DMS53 (cell line): ENCODE data around the gene NTM.
A peak's percentile ranks its signal among the peaks of the same experiment; 100 is the strongest.

Experiments
- DNase-seq: peaks from one replicate; lab custom pipeline; 2025; lab: John Stamatoyannopoulos, UW

The NTM gene

DNA sequence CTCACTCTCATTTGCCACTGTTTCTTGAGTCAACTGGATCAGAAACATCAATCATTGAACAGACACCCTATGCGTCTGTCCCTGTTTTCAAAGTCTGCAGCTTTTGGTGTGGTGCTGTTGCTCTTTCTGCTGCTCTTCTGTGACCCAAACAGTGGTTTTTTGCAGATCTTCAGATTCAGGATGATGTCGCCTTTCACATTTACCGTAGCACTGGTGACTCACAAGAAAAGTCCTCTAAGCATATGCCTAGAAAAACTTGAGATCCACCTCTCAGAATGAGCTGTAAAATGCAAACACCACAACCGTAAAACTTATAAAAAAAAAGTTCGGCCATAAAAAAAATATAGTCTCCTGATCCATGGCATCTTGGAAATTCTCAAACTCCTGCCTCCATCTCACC is 400.4 kb downstream of the NTM start:
- DNase-seq, result peak; percentile 24

DNA sequence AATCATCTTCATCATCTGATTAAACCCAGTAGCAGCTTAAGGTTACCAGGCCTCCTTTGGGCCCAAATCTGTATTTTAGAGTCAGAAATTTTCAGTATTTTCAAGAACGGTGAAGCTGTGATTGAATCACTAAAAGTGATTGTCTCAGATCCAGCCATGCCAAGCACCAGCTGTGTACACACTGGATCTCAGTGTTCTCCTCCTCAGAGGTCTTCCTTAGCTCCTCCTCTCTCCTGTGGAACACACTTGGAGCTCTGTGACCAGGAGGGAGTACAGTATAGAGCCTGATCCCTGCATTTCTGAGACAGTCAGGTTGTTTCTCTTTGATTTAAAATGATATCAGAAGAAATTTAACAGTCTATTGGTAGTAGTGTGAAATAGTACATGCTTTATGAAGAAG is 401.1 kb downstream of the NTM start:
- peak; percentile 16 for DNase-seq

DNA sequence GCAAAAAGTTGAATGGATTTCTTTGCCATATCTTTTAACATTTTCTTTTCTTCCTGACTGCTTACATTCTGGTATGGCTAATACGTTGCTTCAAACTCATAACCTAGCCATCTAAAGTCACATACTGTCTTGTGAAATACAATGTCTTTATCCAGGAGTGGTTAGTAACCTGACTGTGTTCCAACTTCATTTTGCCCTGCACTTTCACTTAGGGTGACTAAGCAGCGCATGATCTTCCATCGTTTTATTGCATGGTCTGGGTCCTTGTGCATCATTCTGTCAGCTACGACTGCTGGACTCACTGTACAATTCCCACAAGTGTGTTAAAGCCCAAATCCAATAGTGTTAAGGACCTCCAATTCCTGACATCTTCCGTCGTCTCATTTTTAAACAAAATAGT is 403.2 kb downstream of the NTM start:
- DNase-seq, result no peak

DNA sequence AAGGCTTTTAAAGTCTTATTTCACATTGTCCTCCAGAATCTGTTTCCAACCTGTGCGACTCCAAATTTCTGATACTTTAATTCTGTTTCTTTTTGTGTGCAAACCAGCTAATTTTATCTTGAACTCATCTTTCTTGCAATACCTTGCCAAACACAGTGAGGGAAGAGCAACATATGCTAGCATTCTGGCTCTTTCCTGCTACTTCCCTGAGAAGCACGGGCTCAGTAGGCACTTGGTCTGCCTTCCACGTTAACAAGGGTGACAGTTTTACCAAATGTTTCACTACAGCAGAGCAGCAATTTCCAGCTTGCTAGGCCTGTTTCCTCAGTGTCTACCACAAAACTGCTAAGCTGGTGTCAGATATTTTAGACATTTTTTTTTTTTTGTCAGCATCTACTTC is 405.8 kb downstream of the NTM start:
- DNase-seq, result no peak

DNA sequence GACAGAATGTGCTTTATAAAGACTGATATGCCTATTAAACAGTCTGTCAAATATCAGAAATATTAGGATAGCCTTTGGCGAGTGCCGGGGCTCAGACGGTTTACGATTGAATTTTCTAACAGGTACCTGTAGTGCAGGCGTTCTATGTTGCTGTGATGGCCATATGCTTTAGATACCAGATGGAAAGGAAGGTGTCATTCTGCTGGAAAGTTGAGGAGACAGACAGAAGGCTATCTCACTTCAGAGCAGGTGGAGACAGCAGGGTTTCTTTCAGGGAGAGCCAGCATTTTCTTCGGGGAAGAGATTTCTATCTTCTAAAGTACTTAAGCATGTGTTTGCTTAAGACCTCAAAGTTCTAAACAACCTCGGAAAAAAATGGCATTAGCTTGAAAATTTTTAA is 415.4 kb downstream of the NTM start:
- no peak for DNase-seq

DNA sequence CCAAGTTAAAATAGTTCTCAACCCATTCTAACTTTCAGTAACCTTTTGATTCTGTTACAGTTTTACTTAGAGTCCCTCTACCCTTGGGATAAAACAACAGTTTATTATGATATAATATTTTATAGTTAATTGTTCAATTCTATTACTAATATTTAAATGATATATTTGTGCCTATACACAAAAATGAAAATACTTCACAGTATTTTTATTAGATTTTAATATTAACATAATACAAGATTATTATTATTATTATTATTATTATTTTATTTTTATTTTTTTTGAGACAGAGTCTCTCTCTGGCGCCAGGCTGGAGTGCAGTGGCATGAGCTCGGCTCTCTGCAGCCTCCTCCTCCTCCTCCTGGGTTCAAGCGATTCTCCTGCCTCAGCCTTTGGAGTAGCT is 416.7 kb downstream of the NTM start:
- no peak for DNase-seq

DNA sequence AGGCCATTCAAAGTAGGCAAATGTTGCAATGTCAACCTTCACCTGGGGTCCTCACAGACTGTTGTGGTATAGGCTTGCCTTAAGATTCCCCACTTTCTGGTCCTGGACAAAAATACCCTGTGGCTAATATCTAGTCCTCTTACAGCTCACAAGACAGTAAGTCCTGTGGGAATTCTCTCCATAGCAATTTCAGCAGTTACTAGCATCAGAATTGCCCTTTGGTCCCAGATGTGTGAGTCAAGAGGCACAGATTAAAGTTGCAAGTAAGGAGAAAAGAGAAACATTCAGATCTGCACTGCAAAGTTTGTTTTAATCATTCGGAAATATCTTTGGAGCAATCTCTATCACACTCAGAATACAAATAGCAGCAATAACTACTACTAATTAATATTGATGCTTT is 420.2 kb downstream of the NTM start:
- no peak for DNase-seq

DNA sequence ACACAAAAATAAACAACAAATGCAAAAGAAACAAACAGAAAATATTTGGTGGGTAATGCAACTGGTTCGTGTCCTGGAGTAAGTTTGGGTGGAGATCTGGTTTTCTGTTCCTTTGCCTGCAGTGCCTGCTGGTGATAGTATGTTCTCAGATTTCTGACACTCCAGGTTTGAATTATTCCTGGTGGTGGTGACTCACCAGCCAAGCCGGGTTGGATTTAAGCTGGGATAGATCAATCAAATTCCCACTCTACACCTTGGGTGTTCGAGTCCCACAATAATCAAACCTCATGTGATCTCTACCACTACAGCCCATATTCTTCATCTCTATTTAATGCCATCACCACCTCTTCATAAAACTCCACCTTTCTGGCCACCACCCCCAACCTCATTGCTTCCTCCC is 421.8 kb downstream of the NTM start:
- DNase-seq, result peak; percentile 54

DNA sequence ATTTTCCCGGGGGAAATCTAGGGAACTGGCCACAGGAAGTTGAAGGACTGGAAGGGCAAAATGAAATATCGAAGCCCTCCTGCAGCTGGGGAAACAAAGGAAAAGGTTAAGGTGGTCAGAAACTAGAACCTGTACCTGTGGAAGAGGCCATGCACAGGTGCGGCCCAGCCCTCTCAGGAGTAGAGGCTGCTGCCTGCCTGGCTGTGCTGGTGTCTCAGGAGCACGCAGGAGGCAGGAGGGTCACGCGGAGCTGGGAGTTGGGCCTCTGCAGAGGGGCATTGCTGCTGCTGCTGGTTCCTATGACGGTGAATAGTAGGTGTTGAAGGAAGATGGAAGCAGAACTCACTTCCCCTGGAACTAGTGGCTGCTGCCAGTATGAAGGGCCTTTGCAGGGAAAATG is 425.7 kb downstream of the NTM start:
- no peak for DNase-seq

DNA sequence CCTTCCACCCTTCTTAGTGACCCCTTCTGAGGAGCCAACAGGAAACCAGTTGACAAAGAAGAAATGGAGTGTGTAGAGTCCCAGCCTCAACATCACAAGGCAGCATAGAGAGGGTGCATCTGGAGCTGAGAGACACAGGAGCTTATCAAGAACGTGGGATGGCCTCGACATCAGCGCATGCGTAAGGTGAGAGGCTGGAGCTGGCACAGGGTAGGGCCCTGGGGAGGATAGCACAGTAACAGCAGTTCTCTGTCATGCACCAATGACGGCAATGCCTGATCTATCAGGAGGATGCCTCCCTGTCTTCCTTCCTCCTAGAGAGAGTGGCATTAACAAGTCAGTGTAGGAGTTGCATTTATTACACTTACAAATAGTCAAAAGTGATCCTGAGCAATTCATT is 426.1 kb downstream of the NTM start:
- peak; percentile 11 for DNase-seq

DNA sequence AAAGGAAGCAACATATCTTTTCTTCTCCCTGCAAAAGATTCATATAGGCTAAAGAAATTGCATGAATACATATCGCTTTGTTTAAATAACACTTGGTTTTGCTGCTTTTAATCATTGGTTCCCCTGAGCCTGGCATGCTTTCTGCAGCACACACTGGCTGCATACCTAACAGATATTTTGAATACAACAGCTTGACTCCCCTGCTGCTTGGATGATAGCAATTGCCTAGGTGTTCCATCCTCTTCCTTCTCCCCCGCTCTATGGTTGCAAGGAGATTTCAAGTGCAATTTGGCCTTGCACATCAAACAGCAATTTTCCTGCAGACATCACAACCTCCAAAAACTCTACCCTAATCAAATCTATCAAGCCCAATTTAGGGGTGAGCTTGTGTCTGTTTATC is 430.0 kb downstream of the NTM start:
- DNase-seq, result no peak

DNA sequence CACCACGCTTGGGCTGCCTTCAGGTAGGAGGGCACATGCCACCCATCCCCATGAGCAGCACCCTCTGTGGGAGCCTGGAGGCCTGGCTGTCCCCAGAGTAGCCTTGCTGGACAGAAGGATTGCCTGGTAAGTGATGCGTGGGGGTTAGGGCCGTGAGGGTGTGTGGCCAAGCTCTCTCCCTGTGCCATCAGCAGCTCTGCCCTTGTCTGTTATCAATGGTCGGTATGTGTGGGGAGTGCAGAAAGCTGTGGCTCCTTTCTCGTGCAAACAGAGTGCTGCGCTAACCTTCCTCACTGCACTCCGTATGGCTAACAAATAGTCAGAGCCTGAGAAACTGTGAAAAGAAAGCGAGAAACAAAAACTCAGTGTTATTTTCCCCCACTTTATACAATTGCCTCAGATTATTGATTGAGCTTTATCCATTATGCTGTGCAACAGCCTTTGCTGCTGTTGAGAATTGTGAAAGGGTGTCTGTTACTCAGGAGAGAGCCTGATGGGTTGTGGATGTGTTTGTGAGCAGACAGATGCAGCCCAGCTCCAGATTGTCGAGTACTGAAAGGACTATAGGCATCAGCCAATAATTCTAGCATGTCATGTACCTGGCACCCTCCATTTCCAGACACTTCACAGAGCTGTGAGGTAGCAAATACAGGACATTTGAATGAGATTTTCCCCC is 432.2 kb downstream of the NTM start:
- no peak for DNase-seq

DNA sequence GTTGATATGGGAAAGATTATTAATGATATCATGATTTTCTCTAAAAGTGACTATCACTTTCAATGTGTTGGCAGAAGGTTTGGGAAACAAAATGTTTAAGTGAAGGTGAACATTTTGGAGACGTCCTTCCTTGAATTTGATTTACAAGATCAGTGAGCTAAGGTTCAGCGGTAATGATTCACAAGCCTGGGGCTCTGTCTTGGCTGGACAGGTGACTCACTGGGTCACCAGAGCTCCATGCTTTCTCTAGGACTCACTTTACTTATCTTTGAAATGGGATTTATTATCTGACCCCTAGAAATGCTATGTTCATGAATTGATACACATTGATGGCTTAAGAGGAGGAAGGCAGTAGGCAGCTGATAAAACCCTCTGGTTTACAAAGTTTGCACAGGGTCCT is 437.5 kb downstream of the NTM start:
- DNase-seq, result no peak

DNA sequence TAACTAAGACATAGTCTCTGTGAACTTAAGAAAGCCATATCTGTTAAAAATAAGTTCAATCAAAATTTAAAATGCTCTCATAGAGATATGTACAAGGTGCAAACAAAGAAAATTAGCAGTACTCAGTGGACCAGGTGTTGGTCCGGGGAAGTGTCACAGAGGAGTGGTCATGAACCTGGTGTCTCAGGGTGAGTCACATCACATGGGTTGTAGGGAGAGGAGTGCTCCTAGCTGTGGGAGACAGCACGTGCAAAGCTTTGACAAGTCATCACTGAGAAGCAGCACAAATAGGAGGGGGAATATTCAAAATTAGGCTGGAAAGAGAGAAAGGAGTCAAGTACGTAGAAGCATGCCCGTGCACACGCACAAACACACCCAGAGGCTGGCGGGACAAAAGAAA is 438.1 kb downstream of the NTM start:
- peak; percentile 42 for DNase-seq

DNA sequence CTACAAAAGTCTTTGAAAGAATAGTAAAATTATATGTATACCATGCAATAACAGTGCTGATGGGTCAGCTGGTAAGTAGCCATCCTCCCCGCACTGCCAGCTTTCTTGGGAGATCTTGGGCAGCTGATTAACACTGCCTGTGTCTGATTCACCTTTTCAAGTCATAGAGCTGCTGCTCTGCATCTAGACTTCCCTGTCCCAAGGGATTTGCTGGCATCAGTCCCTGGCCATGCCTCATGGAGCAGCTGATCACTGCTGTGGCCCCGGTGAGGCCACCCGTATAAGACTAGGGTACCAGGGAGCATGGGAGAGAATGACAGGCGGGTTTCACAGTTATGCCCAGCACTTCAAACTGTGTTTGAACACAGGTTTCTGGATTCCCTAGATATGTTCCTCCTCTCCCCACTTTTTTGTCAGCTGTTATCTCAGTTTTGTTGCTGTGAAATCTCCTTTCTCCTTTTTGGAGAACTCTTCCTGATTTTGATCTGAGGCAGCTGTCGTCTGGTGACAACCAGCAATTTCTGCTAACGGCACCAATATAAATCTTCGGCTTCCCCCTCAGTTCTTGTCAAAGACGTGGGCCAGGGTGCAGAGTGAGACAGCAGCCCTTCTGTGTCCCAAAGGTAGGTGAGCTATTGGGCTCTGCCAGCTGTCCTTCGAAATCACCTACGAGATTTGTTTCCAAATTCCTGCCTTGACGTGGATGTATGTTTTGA is 438.9 kb downstream of the NTM start:
- DNase-seq, result no peak

DNA sequence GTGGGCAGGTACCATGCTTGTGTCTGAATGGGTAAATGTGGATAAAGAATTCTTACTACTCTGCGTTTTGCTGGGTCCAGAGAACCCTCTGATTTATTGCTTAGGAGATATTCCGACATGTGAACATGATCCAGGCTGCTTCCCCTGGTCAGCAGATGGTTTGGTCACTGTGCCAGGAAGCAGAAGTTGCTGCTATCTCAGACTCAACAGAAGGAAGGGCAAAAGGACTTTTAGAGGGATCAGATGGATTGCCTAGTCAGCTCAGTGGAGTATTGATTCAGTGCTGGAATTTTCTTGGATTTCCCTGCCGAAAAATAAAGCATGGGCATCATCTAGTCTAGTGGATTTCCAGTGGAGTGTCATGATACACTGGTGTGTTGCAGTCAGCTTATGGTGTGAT is 440.1 kb downstream of the NTM start:
- DNase-seq, result no peak

DNA sequence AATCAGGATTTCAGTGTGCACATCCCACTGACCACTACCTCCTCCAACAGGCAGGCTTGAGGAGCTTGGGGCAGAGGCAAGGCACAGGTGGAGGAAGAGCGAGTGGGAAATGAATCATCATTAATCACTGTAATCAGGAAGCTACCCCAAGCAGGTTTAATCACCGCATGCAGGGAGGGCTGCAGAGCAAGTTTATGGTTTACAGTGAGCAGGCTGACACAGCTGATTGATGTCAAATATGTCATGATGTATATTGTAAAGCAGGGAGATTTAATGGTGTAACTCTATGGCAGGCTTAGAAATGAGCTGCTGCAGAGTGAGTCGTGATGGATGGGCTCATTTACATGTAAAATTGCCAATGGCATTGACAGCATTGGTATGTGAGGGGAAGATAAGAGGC is 441.0 kb downstream of the NTM start:
- DNase-seq, result peak; percentile 8

DNA sequence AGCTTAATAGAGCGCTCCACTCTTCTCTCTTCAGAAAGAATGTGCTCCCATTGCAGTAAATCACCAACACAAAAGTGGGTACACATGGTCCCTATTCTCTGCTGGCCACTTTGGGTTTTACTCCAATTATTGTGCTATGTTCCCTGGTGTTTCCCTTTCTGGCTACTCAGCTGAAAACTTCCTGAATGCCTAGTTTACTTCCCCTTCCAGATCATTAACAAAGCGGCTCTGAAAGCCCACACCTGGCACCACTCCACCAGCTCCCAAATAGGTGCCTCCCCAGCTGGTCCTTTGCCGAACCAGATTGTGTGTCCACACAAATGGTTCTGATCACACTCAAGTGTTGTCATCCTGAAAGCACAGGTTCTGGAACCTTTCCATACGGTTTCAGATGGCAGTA is 443.7 kb downstream of the NTM start:
- DNase-seq, result no peak

DNA sequence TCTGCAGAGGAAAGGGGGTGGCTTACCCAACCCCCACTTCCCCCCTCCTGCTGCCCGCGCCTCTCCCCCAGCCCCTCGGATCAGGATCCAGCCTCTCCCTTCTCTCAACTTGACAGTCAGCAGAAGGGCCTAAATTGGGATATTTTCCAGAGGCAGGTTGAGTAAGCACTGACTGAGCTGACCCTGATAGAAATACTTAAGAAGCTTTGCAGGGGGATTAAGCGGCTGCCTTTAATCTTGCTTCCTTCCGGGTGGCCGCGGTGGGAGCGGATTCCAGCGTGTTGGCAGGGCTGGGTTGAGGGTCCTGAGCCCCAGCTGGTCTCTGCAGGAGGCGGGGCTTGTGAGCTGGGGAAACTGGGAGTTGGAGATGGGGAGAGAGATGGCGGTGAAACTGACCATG is 445.2 kb downstream of the NTM start:
- DNase-seq, result no peak

DNA sequence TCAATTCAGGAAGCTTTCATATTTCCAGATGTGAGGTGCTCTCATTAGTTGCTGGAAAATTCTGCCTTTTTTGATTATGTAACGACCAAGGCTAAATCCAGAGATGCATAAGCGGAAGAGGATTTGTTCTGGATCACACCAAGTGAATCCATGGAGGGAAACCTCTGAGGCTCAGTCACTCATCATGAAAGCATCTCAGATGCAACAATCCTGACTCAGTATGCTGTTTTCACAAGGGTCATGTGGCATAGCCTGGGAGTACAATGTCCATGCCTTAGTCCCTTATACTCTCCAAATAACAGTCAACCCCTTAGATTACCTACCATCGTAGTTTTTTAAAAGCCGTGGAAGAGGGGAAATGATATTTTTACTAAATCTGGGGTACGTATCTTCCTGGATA is 445.6 kb downstream of the NTM start:
- no peak for DNase-seq

DNA sequence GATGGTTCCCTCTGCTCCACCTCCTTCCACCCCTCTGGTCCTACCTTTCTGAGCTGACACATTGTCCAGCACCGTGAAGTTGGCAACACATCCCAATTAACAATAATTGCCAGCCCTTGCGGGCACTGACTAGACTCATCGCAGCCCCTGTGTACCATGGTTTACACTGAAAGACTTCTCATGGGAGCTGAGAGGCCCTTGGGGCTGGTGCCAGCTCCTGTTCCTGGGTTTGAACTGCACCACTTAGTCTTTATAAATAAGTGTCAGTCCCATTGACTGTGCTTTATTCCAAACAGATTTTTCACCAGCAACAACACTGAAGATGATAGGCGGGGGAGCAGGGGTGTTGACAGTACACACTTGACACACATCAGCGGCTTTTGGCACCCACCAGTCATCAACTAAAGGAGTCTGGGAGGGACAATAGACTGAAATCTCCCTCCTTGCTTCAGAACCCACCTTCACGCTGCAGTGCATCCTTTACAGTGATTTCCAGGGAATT is 447.3 kb downstream of the NTM start:
- no peak for DNase-seq

DNA sequence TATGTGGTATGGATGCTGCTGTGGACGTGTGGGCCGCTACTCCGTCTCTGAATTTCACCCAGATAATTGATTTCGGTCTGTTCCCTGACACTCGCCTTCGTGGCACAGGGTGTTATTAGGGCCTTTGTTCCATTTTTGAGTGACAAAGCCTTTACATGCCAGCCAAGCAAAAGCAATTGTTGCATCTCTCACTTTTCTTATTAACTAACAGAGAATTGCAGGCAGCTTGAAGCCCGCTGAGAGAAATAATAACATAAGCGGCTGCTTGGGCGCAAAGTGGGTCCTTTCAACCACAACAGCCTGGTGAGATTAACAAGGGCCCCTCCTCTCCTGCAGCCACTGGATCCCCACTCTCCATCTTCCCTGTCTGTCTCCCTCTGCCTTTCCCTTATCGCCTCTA is 449.4 kb downstream of the NTM start:
- no peak for DNase-seq

DNA sequence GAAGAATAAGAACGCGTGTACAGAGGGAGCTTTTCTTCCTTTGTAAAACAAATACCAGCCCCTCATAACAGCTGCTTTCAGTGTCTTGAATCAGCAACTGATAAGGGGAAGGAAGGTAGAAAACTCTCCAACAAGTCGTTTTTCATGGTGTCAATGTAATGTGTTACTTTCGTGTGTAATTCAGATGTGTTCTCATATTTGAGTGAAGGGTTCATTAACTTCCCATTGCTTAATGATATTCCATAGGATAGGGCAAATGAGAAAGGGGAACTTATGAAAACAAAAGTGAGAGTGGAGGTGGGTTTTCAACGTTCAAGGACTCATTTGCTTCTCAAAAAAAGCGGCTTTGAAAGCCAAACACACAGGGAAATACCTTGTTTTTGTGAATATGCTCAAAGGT is 452.1 kb downstream of the NTM start:
- DNase-seq, result no peak

DNA sequence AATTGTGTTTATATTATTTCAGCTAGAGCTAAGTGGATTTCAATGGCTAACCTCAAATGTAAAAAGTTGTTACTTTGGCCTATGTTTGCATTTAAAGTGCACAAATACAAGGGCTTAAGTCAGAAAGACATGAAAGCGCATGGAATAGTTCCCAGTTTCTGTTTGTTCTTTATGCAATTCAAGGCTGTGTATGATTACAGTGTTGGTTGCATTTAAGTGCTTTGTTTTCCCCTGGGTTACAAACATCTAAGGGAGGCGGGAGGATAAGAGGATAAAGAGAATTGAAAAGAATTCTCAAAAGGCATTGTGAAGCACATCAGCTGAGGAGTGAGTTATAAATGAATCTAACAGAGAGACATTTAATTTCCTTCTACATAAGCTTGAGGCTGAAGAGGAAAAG is 453.4 kb downstream of the NTM start:
- DNase-seq, result peak; percentile 58
